Measurements from ENCODE around the gene PDLIM4.

DNA sequence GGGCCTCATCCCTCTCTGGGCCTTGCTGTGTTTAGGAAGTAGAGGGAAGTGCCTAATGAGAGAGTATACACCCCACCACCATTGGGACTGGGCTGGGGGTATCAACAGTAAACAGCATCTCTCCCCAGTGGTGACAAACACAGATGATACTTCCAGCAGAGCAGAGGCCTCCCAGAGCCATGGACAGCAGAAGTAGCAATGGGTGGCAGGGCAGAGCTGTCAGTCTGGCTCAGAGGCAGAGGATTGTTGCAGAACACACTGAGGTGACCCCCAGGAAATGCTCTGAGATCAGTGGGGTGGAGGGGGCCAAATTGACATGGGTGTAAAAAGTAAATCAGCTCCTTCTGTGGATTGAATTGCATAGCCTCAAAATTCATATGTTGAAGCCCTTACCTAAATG is 17.7 kb upstream of the PDLIM4 start:
- TF ChIP-seq, protein P1, sequence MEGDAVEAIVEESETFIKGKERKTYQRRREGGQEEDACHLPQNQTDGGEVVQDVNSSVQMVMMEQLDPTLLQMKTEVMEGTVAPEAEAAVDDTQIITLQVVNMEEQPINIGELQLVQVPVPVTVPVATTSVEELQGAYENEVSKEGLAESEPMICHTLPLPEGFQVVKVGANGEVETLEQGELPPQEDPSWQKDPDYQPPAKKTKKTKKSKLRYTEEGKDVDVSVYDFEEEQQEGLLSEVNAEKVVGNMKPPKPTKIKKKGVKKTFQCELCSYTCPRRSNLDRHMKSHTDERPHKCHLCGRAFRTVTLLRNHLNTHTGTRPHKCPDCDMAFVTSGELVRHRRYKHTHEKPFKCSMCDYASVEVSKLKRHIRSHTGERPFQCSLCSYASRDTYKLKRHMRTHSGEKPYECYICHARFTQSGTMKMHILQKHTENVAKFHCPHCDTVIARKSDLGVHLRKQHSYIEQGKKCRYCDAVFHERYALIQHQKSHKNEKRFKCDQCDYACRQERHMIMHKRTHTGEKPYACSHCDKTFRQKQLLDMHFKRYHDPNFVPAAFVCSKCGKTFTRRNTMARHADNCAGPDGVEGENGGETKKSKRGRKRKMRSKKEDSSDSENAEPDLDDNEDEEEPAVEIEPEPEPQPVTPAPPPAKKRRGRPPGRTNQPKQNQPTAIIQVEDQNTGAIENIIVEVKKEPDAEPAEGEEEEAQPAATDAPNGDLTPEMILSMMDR (IDR thresholded peaks at IDR 0.05; ENCODE audit: insufficient read depth, low read depth, low read length): no peak
- TF ChIP-seq EZH2 (IDR thresholded peaks at IDR 0.05; ENCODE audit: insufficient read depth, low read length): no peak

Data from astrocyte (in vitro differentiated cells and primary cell).